HCT116 (cell line): ENCODE results near the gene COL18A1. TPM values are rescaled to one million over a fixed set of nuclear protein-coding genes. Genes with fewer than 3 reads are reported as not detected.

ENCODE experiments used
- ATAC-seq: fragments of 200-7000 bp; cut with Tn5 transposase; 2 replicates; pipeline ENCODE4 v1.9.1; 2020; ENCODE audit warnings: mild to moderate bottlenecking, moderate library complexity
- BruUV-seq: library from RNA; stranded (reverse); fragments of 400-500 nt; replicated peaks from 2 replicates; lab custom pipeline; 2021; lab: Mats Ljungman, UMichigan
- CTCF ChIA-PET: fragments of 300-600 bp; sonication (Branson Sonifier 250); formaldehyde crosslinking; loops from one replicate; lab custom pipeline; 2021; ENCODE audit warnings: antibody characterized with exemption; lab: Charles Lee
- POLR2A ChIA-PET: fragments of 300-600, 350-600 bp; sonication (Branson Sonifier 250); formaldehyde crosslinking; loops from one replicate; lab custom pipeline; 2021; ENCODE audit warnings: antibody characterized with exemption; lab: Charles Lee
- RAD21 ChIA-PET, 2 experiments: fragments of 300-600 bp; sonication (Branson Sonifier 250); formaldehyde crosslinking; loops; one replicate each; lab custom pipeline; 2023; ENCODE audit warnings: low total read pairs in 2 of 2; ENCODE audit not compliant: uncharacterized antibody in 2 of 2, unreplicated experiment in 2 of 2, low non-redundant PET in 1 of 2; lab: Charles Lee
- DNase-seq: peaks from one replicate; pipeline ENCODE4 v3.0.0-alpha.2; 2010; ENCODE audit warnings: low read depth, low spot score
- H2AFZ ChIP-seq: fragments of 200-600 bp; shearing (Covaris generic), sonication (generic); 2 replicates; pipeline ENCODE4 v1.6.1; 2017; ENCODE audit warnings: low read depth, mixed run types, mixed read lengths, antibody characterized with exemption, low read length; ENCODE audit not compliant: poor library complexity, severe bottlenecking
- H3K27ac ChIP-seq: 2 replicates; pipeline ENCODE4 v1.5.1; 2012; ENCODE audit warnings: low read depth, low read length
- H3K27me3 ChIP-seq: fragments of 200-600 bp; sonication (generic); 2 replicates; pipeline ENCODE4 v1.6.1; 2016; ENCODE audit warnings: mixed run types, low read length, mixed read lengths; ENCODE audit not compliant: insufficient read depth
- H3K36me3 ChIP-seq, 2 experiments: fragments of 200-500 bp in 1 of 2; fragments of 200-600 bp in 1 of 2; sonication (Bioruptor generic) in 1 of 2; sonication (generic) in 1 of 2; 2 replicates each; pipeline versions ENCODE4 v1.5.1 to v1.6.1; 2014 to 2016; ENCODE audit warnings: low read length in 2 of 2, inconsistent platforms in 1 of 2, mixed read lengths in 1 of 2, mixed run types in 1 of 2; ENCODE audit not compliant: insufficient read depth in 2 of 2, control insufficient read depth in 1 of 2
- H3K4me1 ChIP-seq, 2 experiments: fragments of 200-600 bp in 1 of 2; sonication (generic) in 1 of 2; 2 replicates each; pipeline versions ENCODE4 v1.5.1 to v1.6.1; 2012 to 2017; ENCODE audit warnings: low read length in 2 of 2, inconsistent platforms in 1 of 2, mild to moderate bottlenecking in 1 of 2, mixed read lengths in 1 of 2, mixed run types in 1 of 2, moderate library complexity in 1 of 2; ENCODE audit not compliant: insufficient read depth in 2 of 2, control insufficient read depth in 1 of 2
- H3K4me2 ChIP-seq: fragments of 200-600 bp; sonication (generic); 2 replicates; pipeline ENCODE4 v1.6.1; 2017; ENCODE audit warnings: mixed run types, low read length, mixed read lengths
- H3K4me3 ChIP-seq, 2 experiments: fragments of 200-600 bp in 1 of 2; sonication (generic) in 1 of 2; replicated peaks in 1 of 2; 2 replicates each; pipeline ENCODE4 v1.5.1; 2011 to 2016; ENCODE audit warnings: low read length in 2 of 2, control low read depth in 1 of 2, low read depth in 1 of 2, mild to moderate bottlenecking in 1 of 2, mixed read lengths in 1 of 2, mixed run types in 1 of 2
- H3K79me2 ChIP-seq: fragments of 200-600 bp; sonication (generic); 2 replicates; pipeline ENCODE4 v1.6.1; 2017; ENCODE audit warnings: mild to moderate bottlenecking, mixed run types, low read length, moderate library complexity, mixed read lengths; ENCODE audit not compliant: insufficient read depth
- H3K9ac ChIP-seq: fragments of 200-600 bp; sonication (generic); 2 replicates; pipeline ENCODE4 v1.6.1; 2016; ENCODE audit warnings: low read length, mixed read lengths
- H3K9me2 ChIP-seq: fragments of 200-600 bp; sonication (generic), shearing (Covaris generic); 2 replicates; pipeline ENCODE4 v1.6.1; 2017; ENCODE audit warnings: mixed run types, mild to moderate bottlenecking, moderate library complexity; ENCODE audit not compliant: insufficient read depth
- H3K9me3 ChIP-seq, 2 experiments: fragments of 200-500 bp in 1 of 2; fragments of 200-600 bp in 1 of 2; sonication (Bioruptor generic) in 1 of 2; sonication (generic) in 1 of 2; 2 replicates each; pipeline ENCODE4 v1.6.1; 2014 to 2017; ENCODE audit warnings: low read length in 2 of 2, mixed read lengths in 2 of 2, inconsistent platforms in 1 of 2, low read depth in 1 of 2, mild to moderate bottlenecking in 1 of 2, mixed run types in 1 of 2, moderate library complexity in 1 of 2; ENCODE audit not compliant: control insufficient read depth in 1 of 2, insufficient read depth in 1 of 2
- H4K20me1 ChIP-seq: fragments of 200-600 bp; sonication (generic), shearing (Covaris generic); 2 replicates; pipeline ENCODE4 v1.6.1; 2017; ENCODE audit warnings: mixed run types, mild to moderate bottlenecking, moderate library complexity; ENCODE audit not compliant: insufficient read depth
- ATF3 ChIP-seq: IDR thresholded peaks from 2 replicates; pipeline ENCODE4 v1.6.1; 2012
- CBX3 ChIP-seq: IDR thresholded peaks from 2 replicates; pipeline ENCODE4 v1.6.1; 2012; ENCODE audit warnings: low read depth
- CEBPB ChIP-seq: IDR thresholded peaks from 2 replicates; pipeline ENCODE4 v1.6.1; 2012; ENCODE audit warnings: low read depth
- ELF1 ChIP-seq: IDR thresholded peaks from 2 replicates; pipeline ENCODE4 v1.6.1; 2012; ENCODE audit warnings: low read depth, borderline replicate concordance
- FOSL1 ChIP-seq: IDR thresholded peaks from 2 replicates; pipeline ENCODE4 v1.6.1; 2012; ENCODE audit warnings: low read depth
- JUND ChIP-seq: IDR thresholded peaks from 2 replicates; pipeline ENCODE4 v1.6.1; 2012
- MAX ChIP-seq: IDR thresholded peaks from 2 replicates; pipeline ENCODE4 v1.6.1; 2012
- POLR2AphosphoS5 ChIP-seq: IDR thresholded peaks from 2 replicates; pipeline ENCODE4 v1.6.1; 2011; ENCODE audit warnings: mild to moderate bottlenecking, low read depth, low read length, moderate library complexity
- RAD21 ChIP-seq: IDR thresholded peaks from 2 replicates; pipeline ENCODE4 v1.6.1; 2012; ENCODE audit warnings: low read depth, mild to moderate bottlenecking
- SIN3A ChIP-seq: IDR thresholded peaks from 2 replicates; pipeline ENCODE4 v1.6.1; 2012; ENCODE audit warnings: low read depth
- SP1 ChIP-seq: IDR thresholded peaks from 2 replicates; pipeline ENCODE4 v1.6.1; 2012; ENCODE audit warnings: low read depth
- SRF ChIP-seq: IDR thresholded peaks from 2 replicates; pipeline ENCODE4 v1.6.1; 2012; ENCODE audit warnings: low read depth
- ZFX ChIP-seq: fragments of 450-650 bp; IDR thresholded peaks from 2 replicates; pipeline ENCODE4 v1.6.1; 2017
- ZNF274 ChIP-seq: fragments of 200-500 bp; sonication (Bioruptor generic); IDR thresholded peaks from 2 replicates; pipeline ENCODE4 v1.6.1; 2014; ENCODE audit warnings: mild to moderate bottlenecking, low read depth, low read length, inconsistent platforms
- intact Hi-C: fragments of 100-400 bp; cut with micrococcal nuclease; formaldehyde crosslinking; loops from 2 replicates; pipeline ENCODE4 v1.10.0; 2022
- total RNA-seq: library from RNA; stranded (reverse); gene quantifications from one replicate; pipeline ENCODE4 v1.2.1, GENCODE V29; 2021; ENCODE audit not compliant: unreplicated experiment
- TF ChIP-seq, protein P1 (sequence below): IDR thresholded peaks from 2 replicates; pipeline ENCODE4 v1.6.1; 2011; ENCODE audit warnings: mild to moderate bottlenecking, low read length, moderate library complexity; ENCODE audit not compliant: insufficient replicate concordance; ENCODE audit errors: extremely low read depth

The COL18A1 gene
- total RNA-seq, 1 experiment from 2014 or later: 59.5 TPM

DNA sequence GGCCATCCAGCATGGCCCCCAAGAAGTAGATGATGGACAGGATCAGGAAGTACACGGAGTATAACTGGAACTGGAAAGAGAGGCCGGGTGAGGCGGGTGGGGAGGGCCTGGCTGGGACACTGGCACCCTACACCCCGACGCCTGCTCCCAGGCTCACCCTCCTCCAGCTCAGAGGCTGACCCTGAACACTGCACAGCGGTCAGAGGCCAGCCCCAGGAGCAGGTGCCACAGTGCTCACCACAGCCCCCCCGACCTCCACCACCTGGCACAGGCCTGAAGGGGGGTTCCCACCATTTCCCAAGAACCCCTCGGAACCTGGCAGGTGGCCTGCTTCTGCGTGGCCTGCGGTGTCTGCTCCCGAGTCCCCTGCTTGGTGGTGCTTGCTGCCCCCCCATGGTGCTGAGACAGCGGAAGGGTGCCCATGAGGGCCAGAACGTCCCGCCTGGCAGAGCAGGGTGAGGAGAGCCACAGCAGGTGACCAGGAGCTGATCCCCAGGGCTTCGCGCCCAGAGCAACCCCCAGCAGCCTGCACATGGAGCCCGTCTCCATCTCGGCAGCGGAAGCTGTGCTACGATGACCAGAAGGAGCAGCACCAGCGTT is 111.2 kb downstream of the COL18A1 start:
- H3K4me1 ChIP-seq: no peaks in the 10 kb centered on the region
- TF ChIP-seq ZFX (no peak), ZNF274 (no peak), CEBPB (no peak), POLR2AphosphoS5 (no peak), CBX3 (no peak), FOSL1 (no peak), JUND (no peak), RAD21 (no peak), ATF3 (no peak)
- H2AFZ ChIP-seq: no peak overlapping the region
- POLR2A ChIA-PET: no interaction called here
- CTCF ChIA-PET: no interaction called here
- H3K79me2 ChIP-seq: peaks cover 46% of the 10 kb centered on the region
- H3K36me3 ChIP-seq: peaks cover 7 to 35% of the 10 kb centered on the region in 2 experiments
- H3K4me2 ChIP-seq: no peak overlapping the region
- H3K4me3 ChIP-seq: no peak overlapping the region
- peaks cover 9 to 15% of the 10 kb centered on the region in 2 experiments; a peak in 3 of 4 replicates for H3K9me3 ChIP-seq
- no peak for DNase-seq
- no peak overlapping the region for H3K27ac ChIP-seq
- H4K20me1 ChIP-seq: peaks cover 4% of the 10 kb centered on the region; the same call in 1 of the 2 replicates
- BruUV-seq: no TSS peak
- no peak overlapping the region for H3K9ac ChIP-seq
- RAD21 ChIA-PET: no interaction called here
- intact Hi-C loops: no loop called here
- ATAC-seq: no peak
- H3K27me3 ChIP-seq: no peaks in the 10 kb centered on the region
- no peaks in the 10 kb centered on the region for H3K9me2 ChIP-seq

- POLR2A ChIA-PET: no interaction called here
These were observed 111.7 kb downstream of the COL18A1 start for GRCh38 chr21:45516671-45517151.

More at GRCh38 chr21:45516671-45517151, 111.7 kb downstream of the COL18A1 start:
- Histone ChIP-seq H3K79me2 (peaks cover 51% of the 10 kb centered on the region), H3K9ac (no peak overlapping the region), H3K9me2 (no peaks in the 10 kb centered on the region), H3K27me3 (no peaks in the 10 kb centered on the region), H3K36me3 (peaks cover 7 to 41% of the 10 kb centered on the region in 2 experiments), H4K20me1 (peaks cover 4% of the 10 kb centered on the region; the same call in 1 of the 2 replicates), H2AFZ (no peak overlapping the region), H3K4me2 (no peak overlapping the region), H3K4me3 (no peak overlapping the region), H3K9me3 (peaks cover 13 to 20% of the 10 kb centered on the region in 2 experiments; a peak in 3 of 4 replicates), H3K4me1 (no peaks in the 10 kb centered on the region), H3K27ac (no peak overlapping the region)
- CTCF ChIA-PET: no interaction called here
- no peak for DNase-seq
- TF ChIP-seq SIN3A: no peak
- TF ChIP-seq RAD21: no peak
- no peak for TF ChIP-seq ELF1
- no peak for TF ChIP-seq SP1
- no peak for TF ChIP-seq POLR2AphosphoS5
- TF ChIP-seq SRF: no peak
- TF ChIP-seq CEBPB: no peak
- TF ChIP-seq, protein P1, sequence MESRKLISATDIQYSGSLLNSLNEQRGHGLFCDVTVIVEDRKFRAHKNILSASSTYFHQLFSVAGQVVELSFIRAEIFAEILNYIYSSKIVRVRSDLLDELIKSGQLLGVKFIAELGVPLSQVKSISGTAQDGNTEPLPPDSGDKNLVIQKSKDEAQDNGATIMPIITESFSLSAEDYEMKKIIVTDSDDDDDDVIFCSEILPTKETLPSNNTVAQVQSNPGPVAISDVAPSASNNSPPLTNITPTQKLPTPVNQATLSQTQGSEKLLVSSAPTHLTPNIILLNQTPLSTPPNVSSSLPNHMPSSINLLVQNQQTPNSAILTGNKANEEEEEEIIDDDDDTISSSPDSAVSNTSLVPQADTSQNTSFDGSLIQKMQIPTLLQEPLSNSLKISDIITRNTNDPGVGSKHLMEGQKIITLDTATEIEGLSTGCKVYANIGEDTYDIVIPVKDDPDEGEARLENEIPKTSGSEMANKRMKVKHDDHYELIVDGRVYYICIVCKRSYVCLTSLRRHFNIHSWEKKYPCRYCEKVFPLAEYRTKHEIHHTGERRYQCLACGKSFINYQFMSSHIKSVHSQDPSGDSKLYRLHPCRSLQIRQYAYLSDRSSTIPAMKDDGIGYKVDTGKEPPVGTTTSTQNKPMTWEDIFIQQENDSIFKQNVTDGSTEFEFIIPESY: no peak
- no peak for TF ChIP-seq FOSL1
- TF ChIP-seq MAX: no peak
- no peak for TF ChIP-seq JUND
- TF ChIP-seq ZFX: no peak
- intact Hi-C loops: no loop called here
- no TSS peak for BruUV-seq
- no peak for ATAC-seq
- RAD21 ChIA-PET: no interaction called here
